Measurements from ENCODE around the gene RNASEH2A.
A peak's percentile ranks its signal among the peaks of the same experiment; 100 is the strongest.
"Not testable (repeated sequence)": the region's sequence is repeated elsewhere in the genome, so short reads cannot be mapped to it uniquely, and the experiment has no call there.

Gene RNASEH2A

DNA sequence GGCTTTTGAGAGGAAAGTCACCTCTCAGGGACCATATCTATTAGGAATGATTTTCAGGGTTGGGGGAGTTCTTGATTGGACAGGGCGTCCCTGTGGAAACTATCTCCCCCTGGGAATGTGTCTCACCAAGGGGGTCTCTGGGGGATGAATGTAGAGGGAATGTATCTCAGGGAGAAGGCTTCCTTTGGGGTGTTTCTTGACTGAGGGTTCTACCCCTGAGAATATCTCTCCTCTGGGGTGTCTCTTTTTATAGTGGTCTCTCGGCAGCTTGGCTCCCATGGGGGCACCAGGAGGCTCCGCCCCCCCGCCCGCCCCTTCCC, 27.0 kb downstream of the RNASEH2A start:
- DNase-seq (ENCODE audit: low read depth in 2 of 2): no peak

DNA sequence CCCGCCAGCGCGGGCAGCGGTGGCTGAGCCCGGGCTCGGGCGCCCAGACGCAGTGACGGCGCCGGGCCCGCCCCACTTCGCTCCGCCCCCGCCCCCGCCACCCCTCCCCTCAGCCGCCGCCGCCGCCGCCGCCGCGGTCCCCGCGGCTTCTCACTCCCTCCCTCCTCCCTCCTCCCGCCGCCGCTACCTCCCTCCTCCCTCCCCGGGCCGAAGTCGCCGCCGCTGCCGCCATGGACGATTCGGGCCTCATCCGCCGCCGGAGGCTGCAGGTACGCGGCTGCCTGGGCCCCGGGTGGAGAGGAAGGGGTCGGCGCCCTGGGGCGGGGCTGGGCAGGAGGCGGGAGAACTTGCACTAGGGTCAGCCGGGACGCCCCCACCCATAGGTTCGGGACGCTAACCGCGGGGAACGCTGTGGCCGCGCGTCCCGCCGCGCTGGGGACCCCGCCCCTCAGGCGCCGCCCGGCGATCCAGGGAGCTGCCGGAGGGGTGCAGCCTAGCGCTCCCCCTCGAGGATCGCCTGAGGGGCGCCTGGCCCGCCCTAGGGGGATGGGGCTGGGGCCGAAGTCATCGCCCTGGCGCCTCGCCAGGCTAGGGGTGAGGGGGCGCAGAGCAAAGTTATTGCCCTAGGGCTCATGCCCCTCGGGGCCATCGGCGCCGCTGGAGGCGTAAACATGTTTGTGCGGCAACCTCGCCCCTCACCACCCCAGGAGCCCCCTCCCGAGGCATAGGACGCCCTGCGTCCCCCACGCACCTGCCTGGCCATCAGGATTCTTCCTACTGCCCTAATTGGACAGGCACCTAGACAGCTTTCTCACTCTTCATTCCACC, 27.6 kb downstream of the RNASEH2A start:
- no peak for DNase-seq (ENCODE audit: low read depth in 2 of 2)

DNA sequence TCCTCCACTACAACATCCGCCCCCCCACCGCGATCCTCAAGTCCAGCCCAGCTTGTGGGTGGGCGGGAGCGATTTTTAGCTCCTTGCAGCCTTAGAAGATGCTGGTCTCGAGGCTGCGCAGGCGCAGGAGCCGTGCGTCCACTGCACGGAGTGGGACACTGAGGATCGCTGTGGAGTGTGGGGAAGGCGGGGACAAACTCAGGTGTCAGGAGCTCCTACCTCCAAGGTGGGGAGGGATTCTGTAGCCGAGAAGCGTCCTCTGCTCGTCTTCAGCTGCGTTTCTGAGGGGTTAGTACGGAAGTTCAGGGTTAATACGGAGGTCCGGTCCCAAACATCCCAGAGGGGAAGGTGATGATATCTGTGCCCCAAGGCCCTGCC, 28.2 kb downstream of the RNASEH2A start, which contains the start of gene RTBDN:
RTBDN (minus strand) TSS at position 14 of the 378 bp plus-strand sequence. CDS start 4,600 bp downstream, outside the sequence.
- no peak for DNase-seq (ENCODE audit: low read depth in 2 of 2)

DNA sequence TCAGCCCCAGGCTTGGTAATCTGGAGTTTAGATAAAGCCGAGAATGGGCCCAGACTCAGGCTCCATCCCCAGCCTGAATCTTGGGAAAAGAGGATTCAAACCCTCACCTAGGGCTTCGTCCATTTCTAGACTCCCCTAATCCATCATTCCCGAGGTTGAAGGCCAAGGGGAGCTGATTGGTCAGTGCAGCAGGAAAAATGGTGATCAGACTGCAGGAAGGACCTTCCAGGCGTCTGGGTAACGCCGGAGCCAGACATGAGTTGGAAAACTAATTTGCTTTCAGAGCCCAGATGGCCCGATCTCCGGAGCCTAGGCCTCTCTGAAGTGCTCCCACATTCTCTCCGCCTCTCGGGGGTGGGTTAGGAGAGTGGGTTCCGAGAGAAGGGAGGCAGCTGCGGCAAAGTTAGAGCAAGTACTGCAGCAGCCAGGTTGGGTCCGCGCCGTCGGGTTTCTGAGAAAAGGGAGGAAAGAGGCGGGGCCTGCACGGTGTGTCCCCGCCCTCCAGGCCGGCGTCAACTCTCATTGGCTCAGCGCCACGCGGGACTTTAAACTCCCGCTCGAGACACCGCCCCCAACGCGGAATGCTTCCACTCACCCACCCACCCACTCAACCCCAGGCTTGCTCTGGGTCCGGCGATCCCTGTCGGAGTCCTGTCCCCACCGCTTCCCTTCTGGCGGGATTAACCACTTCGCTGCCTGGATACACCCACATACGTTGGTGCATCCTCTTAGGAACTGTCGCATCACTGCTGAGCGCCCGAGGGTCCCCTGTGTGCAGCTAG, 28.8 kb downstream of the RNASEH2A start:
- no peak for DNase-seq (ENCODE audit: low read depth in 2 of 2)

DNA sequence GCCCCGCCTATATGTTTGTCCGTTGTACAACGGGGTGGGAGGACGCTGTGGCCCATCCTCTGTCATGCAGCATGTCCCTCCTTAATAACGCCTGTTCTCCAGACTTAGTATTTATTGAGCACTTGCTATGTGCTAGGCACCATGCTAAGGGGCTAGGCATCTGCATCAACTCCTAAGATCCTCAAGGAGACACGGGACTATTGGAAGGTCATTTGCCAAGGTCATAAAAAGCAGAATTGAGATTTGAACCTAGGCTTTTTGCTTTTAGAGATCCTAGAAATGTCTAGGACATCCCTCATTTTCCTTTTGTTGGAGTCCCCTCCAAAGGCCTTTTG, 30.1 kb downstream of the RNASEH2A start:
- DNase-seq (ENCODE audit: low read depth in 2 of 2): no peak

DNA sequence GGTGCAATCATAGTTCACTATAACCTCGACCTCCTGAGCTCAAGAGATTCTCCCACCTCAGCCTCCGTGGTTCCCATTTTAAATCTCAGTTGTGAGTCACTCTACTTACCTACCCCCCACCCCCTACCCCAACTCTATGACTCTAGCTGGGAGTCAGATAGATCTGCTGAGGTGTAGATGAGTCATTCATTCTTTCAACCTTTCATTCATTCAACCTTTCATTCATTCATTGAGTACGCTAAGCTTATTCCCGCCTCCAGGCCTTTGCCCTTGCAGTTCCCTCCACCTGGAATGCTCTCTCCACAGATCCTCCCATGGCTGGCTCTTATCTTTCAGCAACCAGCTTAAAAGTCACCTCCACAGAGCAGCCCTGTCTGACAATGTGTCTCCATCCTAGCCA, 30.8 kb downstream of the RNASEH2A start:
- DNase-seq (ENCODE audit: low read depth in 2 of 2): no peak

DNA sequence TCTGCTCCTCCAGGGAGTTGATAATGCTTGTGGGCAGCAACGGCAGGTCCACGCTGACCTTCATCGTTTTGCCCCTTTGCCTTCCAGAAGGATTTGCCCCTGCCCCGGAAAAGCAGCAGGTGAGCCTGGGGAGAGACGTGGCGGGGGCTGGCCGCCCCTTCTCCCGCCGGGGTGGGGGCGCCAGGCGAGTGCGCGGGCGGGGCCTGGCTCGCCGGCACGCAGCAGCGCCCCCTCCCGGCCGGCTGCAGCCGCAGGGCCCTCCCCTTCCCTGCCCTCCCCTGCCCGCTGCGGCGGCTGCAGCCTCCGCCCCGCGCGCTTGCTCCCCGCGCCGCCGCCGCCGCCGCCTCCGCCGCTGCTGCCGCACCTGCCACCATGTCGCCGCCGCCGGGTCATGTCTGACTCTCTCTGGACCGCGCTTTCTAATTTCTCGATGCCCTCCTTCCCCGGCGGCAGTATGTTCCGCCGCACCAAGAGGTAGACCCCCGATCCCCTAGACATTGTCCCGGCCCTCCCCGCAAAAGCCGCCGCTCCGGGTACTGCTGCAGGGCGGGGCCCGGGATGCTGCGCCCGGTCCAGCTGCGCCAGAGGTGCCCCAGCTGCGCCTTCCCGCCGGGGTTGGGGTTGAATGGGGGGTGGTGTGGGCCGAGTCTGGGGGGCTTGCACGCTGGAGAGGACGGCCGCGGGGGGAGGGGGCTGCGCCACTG, 31.9 kb downstream of the RNASEH2A start, which contains the start of gene MAST1:
MAST1 (plus strand) TSS at position 334 of the 704 bp plus-strand sequence; CDS start at position 392, 58 bp downstream.
- peak in 1 of 2 donors; percentile 36 for DNase-seq (ENCODE audit: low read depth in 2 of 2)

DNA sequence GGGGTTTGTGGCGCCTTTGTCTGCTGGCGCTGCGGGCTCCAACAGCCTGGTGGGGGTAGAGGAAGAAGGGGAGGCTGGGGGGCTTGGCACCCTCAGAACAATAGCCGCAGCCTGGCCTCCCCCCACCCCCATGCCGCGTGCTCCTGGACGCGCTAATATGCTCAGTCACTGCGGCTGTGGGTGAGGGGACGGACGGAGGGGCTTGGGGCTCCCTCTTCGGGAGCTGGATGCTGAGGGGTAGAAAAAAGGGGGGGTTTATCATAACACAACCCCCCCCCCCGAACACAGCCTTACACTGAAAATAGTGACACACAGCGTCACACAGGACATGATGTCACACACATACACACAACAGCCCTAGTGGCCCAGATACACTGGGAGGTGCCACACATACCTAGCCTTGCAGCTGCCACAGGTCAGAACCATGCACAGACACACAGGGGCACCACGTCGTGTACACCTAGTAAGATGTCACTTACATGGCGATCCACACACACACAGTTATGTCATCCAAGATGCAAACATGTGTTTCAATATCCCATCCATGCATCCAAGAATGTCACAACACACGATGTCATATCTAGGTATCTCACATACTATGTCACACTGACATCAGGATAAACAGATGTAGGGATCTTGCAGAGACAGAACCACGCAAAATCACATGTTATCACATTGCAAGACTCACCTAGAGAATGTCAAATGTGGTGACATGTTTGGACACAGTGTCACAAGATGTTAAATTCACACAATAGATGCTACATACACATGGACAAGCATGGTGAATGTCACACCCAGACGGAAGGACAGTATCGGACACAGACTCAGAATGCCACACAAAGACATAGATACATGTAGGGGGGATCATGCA, 32.7 kb downstream of the RNASEH2A start:
- DNase-seq (ENCODE audit: low read depth in 2 of 2): no peak

DNA sequence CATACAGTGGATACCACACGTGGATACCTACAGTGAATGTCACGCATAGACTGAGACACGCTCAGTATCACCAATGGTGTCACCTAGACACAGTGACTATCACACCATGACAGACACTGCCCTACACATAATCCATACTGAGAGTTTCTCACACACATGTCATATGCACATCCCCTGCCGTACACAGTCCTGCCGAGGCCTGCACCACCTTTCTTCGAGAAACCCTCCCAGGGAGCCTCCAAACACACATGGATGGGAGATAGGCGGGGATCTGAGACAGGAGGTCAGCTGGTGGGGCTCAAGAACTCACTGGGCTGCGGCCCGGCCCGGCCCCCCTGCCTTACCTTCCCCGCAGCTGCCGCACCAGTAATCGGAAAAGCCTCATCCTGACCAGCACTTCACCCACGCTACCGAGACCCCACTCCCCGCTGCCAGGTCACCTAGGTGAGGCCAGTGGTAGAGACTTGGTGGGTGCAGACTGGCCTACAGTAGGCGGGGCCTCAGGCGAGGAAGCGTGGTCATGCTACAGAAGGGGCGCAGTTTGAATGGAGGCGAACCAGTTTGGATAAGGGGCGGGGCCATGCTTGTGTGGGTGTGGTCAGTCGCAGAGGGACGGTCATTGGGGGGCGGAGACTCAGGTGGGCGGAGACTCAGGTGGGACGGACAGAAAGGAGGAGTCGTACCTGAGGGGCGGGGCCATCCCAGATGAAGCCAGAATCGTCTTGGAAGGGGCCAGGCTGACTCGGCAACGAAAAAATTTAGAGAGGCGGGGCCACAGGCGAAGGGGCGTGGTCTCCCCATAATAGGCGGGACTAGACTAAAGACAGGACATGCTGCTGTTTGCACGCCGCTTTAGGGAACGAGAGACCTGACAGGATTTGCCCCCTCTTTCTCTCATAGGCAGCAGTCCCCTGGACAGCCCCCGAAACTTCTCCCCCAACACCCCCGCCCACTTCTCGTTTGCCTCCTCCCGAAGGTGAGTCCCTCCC, 34.0 kb downstream of the RNASEH2A start:
- DNase-seq (ENCODE audit: low read depth in 2 of 2): peak in 1 of 2 donors; percentile 49

DNA sequence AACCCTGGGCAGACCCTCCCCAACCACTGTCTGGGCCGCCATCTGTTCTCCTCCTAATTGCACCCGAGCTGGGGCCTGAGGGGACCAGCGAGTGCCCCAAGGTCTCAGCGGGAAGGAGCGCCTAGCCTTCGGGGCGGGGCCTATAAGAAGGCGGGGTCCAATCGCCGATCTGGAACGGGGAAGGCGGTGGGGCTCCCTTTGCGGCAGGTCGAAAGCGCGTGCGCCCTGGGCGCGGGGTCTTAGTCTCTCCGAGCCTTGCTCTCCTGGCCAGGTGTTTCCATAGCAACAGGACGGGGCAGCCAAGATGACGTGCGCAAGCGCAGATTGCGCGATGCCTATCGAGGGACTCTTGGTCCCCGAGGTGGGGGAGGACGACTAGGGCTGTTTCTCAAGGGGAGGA, 34.7 kb downstream of the RNASEH2A start:
- no peak for DNase-seq (ENCODE audit: low read depth in 2 of 2)

DNA sequence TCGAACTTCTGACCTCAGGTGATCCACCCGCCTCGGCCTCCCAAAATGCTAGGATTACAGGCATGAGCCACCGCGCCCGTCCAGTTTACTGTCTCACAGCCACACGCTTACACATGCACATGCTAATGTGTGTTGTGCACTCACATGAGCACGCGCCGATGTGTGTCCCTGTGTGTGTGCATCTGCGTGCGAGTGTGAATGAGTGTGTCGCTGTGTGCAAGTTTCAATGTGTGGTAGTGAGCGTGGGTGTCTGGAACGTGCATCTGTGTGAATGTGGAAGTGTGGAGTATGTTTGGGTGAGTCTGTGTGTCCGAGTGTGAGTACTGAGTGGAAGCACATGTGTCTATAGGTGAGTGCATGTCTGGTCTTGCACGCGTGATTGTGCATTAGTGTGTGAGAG, 36.1 kb downstream of the RNASEH2A start:
- no peak for DNase-seq (ENCODE audit: low read depth in 2 of 2)

DNA sequence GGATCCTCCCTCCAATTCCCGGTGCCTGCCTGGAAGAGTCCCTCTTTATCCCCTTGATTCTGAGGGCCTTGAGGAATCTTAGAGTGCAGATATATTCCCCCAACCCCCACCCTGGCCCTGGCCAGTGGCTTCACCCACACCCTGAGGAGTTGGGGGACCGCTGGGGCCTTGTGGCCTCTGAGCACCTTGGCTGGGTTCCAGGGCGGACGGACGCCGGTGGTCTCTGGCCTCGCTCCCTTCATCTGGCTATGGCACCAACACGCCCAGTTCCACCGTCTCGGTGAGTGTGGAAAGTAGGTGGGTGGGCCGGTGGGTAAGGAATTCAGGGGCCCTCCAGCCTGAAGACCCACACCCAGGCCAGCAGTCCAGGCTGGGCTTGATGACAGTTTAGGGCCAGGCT, 36.9 kb downstream of the RNASEH2A start:
- DNase-seq (ENCODE audit: low read depth in 2 of 2): no peak

DNA sequence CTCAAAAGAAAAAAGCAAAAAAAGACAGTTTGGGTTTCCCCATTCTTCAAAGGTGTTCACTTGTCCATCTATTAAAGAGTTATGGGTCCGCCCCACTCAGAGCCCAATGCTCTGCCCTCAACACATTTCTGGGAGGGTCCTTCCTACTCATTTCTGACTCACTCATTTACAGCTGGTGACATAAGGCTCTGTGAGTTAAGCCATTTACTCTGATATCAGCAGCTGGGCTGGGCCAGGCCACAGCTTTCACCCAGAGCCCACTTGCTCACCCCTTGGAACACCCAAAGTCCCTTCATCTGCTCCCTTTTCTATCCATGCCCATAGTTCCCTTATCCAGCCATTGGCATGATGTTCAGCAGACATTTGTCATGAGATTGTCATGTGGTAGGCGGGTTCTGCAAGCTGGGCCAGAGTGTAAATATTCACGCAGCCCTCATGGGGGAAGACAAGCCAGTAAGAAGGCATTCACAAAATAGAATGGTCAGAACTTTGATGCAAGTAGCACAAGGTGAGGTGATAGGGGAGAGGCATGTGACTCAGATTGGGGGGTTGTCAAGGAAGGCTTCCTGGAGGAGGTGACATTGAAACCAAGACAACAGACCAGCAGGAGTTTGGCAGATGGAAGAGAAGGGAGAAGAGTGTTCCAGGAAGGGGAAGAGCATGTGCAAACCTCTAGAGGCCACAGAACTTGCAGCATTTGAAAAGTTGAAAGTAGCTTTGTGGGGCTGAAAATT, 37.8 kb downstream of the RNASEH2A start:
- no peak for DNase-seq (ENCODE audit: low read depth in 2 of 2)

DNA sequence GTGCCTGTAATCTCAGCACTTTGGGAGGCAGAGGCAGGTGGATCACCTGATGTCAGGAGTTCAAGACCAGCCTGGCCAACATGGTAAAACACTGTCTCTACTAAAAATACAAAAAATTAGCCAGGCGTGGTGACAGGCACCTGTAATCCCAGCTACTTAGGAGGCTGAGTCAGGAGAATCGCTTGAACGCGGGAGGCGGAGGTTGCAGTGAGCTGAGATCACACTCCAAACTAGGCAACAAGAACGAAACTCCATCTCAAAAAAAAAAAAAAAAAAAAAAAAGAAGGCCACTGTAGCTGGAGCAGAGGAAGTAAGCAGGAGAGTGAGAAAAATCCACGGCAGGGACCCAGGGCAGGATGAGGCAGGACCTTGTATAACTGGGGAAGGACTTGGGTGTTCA, 40.2 kb downstream of the RNASEH2A start:
- DNase-seq (ENCODE audit: low read depth in 2 of 2): not testable (repeated sequence)

DNA sequence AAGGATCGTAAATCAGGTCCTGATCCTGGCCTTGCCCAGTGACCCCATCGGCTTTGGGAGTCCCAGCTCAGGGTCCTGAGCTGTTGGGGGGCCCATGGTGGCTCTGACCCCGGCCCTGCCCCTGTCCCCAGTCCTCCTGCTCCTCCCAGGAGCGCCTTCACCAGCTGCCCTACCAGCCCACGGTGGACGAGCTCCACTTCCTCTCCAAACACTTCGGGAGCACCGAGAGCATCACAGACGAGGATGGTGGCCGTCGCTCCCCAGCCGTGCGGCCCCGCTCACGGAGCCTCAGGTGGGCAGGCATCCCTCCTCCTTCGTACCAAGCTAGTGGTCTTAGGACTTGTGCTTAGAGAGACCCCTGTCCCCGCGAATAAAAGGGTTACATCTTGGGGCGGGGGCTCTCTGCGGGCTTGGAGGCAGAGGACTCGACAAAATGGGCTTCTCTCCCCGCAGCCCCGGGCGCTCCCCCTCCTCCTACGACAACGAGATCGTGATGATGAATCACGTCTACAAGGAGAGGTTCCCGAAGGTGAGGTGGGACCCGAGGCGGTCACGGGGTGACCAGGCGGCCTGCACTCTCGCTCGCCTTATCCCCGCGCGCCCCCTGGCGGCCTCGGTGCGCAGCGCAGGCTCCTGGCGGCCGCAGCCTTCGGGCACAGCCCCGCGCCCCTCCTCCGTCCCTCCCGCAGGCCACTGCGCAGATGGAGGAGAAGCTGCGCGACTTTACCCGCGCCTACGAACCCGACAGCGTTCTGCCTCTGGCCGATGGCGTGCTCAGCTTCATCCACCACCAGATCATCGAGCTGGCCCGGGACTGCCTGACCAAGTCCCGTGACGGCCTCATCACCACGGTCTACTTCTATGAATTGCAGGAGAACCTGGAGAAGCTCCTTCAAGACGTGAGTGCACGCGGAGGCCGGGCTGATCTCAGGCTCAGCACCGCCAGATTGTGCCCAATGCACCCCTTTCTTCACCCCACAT, 41.1 kb downstream of the RNASEH2A start:
- DNase-seq (ENCODE audit: low read depth in 2 of 2): peak; percentile 80 to 81

DNA sequence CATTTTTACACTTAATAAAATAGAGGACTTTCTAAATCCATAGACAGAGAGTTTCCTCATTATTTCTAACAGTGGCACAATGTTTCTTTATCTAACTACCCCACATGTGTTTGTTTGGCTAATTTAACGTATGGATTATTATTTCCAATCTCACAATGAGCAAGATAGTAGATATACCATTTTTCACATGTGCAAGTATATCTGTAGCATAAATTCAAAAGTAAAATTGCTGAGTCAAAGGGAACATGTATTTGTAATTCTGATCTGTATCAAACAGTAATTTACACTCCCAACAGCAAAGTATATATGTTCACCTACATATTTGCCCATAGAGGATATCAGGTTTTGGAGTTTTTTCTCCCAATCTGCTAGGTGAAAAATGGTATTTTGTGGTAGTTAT, 50.3 kb downstream of the RNASEH2A start:
- DNase-seq (ENCODE audit: low read depth in 2 of 2): no peak

DNA sequence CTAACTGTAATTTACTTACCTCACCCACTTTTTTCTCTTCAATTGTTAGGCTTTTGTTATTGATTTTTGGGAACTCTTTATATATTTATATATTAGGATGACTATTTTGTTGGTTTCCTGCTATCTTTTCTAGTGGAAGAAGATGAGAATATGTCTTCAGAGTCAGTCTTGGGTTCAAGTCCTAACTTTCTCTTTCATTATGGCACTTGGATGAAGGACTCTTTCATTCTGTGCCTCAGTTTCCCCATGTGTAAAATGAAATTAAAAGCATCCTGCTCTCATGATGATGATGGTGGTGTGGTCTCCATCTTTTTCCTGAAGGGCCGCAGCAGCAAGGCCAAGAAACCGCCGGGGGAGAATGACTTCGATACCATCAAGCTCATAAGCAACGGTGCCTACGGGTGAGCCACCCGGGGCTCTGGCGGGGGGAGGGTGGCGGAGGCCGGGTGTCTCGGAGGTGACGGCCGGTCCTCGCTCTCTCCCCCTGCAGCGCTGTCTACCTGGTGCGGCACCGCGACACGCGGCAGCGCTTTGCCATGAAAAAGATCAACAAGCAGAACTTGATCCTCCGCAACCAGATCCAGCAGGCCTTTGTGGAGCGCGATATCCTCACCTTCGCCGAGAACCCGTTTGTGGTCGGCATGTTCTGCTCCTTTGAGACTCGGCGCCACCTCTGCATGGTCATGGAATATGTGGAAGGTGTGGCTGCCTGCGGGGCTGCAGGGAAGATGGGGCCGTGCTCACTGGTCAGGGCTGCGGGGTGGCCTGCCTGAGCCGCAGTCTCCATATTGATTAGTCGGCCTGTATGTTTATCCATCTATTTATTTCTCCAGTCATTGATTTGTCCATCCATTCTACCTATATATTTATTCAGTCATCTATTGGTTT, 51.9 kb downstream of the RNASEH2A start:
- DNase-seq (ENCODE audit: low read depth in 2 of 2): no peak

Measured in stimulated activated CD8-positive, alpha-beta memory T cell treated with anti-CD3 and anti-CD28 coated beads, Interleukin-15, amount 100 ng/mL, for 48 hours (primary cell).